BLaER1 (cell line): ENCODE data around the gene GMDS.

Experiments
- H3K27ac ChIP-seq: shearing (Covaris generic); formaldehyde crosslinking; 2 replicates; pipeline ENCODE4 v1.8.1; 2022
- H3K27me3 ChIP-seq: shearing (Covaris generic); formaldehyde crosslinking; 2 replicates; pipeline ENCODE4 v1.8.1; 2022
- H3K36me3 ChIP-seq: shearing (Covaris generic); formaldehyde crosslinking; 2 replicates; pipeline ENCODE4 v1.8.1; 2022
- H3K4me1 ChIP-seq: shearing (Covaris generic); formaldehyde crosslinking; 2 replicates; pipeline ENCODE4 v1.8.1; 2022
- H3K4me2 ChIP-seq: shearing (Covaris generic); formaldehyde crosslinking; 2 replicates; pipeline ENCODE4 v1.8.1; 2022
- H3K4me3 ChIP-seq: shearing (Covaris generic); formaldehyde crosslinking; 2 replicates; pipeline ENCODE4 v1.8.1; 2022
- H3K9ac ChIP-seq: shearing (Covaris generic); formaldehyde crosslinking; 2 replicates; pipeline ENCODE4 v1.8.1; 2022
- H3K9me3 ChIP-seq: shearing (Covaris generic); formaldehyde crosslinking; 2 replicates; pipeline ENCODE4 v1.8.1; 2022
- H4K20me1 ChIP-seq: shearing (Covaris generic); formaldehyde crosslinking; 2 replicates; pipeline ENCODE4 v1.8.1; 2022
- Cebpa-rat ChIP-seq: shearing (Covaris generic); IDR thresholded peaks from 2 replicates; pipeline ENCODE4 v1.8.1; 2022

Gene GMDS

DNA sequence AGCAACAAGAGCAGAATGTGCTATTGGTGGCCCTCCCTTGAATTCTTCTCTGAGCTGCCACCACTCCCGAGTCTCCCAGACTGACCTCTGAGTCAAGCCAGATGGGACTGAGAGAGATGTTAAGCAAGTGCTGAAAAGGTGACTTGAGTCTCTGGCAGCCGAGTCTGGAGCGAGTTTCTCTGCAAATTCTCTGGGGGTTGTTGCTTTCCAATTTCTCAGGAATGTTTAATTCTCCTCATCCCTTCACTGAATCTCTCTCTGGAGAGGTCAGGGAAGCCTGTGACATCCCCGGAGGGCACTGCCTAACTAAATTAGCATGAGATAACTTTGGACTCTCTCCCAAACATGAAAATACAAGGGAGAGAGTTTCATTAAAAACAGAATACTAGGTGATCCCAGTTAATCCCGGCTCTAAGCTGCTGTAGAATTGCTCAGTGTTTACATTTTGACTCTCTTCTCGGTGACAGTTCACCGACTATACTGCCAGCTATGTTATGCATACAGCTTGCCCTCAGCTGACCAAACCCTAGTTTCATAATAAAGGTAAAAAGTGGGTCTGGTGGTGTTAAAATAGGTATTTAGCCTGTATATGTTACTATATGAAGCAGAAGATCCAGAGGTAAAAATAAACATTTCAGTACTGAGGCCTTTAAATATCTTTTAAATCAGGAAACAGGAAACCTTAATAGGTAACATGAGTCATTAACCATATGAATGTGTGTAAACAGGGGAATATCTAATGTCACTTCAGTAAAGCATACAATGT lies 477.7 kb downstream of the GMDS start:
- Histone ChIP-seq H3K27ac (no peak overlapping the region), H3K36me3 (no peaks in the 10 kb centered on the region), H3K9me3 (no peaks in the 10 kb centered on the region), H3K27me3 (no peaks in the 10 kb centered on the region), H3K4me1 (peaks cover 15% of the 10 kb centered on the region), H3K9ac (no peak overlapping the region), H4K20me1 (no peaks in the 10 kb centered on the region), H3K4me2 (no peak overlapping the region), H3K4me3 (no peak overlapping the region)
- no peak for TF ChIP-seq Cebpa-rat

GRCh38 chr6:1766654-1767053 lies 478.8 kb downstream of the GMDS start:
- H3K27ac ChIP-seq: no peak overlapping the region
- no peaks in the 10 kb centered on the region for H3K36me3 ChIP-seq
- no peak for TF ChIP-seq Cebpa-rat
- no peak overlapping the region for H3K9ac ChIP-seq
- H3K4me1 ChIP-seq: peaks cover 15% of the 10 kb centered on the region
- no peaks in the 10 kb centered on the region for H4K20me1 ChIP-seq
- H3K4me2 ChIP-seq: no peak overlapping the region
- no peaks in the 10 kb centered on the region for H3K9me3 ChIP-seq
- no peaks in the 10 kb centered on the region for H3K27me3 ChIP-seq
- H3K4me3 ChIP-seq: no peak overlapping the region

- Histone ChIP-seq H3K27me3 (no peaks in the 10 kb centered on the region), H3K4me2 (no peak overlapping the region), H3K27ac (no peak overlapping the region), H3K9me3 (no peaks in the 10 kb centered on the region), H3K9ac (no peak overlapping the region), H4K20me1 (no peaks in the 10 kb centered on the region), H3K4me3 (no peak overlapping the region), H3K4me1 (peaks cover 12% of the 10 kb centered on the region), H3K36me3 (no peaks in the 10 kb centered on the region)
- TF ChIP-seq Cebpa-rat: no peak
Observed at GRCh38 chr6:1765160-1765903, 480.1 kb downstream of the GMDS start.

DNA sequence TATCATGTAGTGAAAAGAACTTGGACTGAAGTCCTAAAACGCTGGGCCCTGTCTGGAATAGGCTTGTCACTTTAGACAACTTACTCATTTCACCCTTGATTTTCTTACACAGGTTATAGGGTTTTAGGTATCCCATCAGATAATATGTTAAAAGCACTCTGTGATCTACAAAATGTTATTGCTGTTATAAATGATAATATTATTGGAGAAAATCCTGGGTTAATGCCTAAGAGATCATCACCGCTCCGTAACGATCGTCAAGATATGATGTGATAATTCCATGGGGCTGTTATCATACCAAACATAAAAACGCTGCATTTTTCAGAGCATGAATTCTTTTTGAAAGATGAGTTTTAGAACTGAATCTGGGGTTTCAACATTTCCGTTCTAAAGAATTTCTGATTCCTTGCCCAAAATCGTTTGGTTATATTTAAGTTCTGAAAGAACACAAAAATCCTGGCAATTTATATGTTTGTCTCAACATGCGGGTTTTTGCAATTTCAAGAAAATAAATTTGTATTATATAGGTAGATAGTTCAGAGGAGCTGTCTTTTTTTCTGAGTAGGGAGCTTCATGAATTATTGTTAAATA lies 480.9 kb downstream of the GMDS start:
- Histone ChIP-seq H4K20me1 (no peaks in the 10 kb centered on the region), H3K9ac (no peak overlapping the region), H3K36me3 (no peaks in the 10 kb centered on the region), H3K4me1 (peaks cover 10% of the 10 kb centered on the region), H3K4me3 (no peak overlapping the region), H3K4me2 (no peak overlapping the region), H3K27me3 (no peaks in the 10 kb centered on the region), H3K9me3 (no peaks in the 10 kb centered on the region), H3K27ac (no peak overlapping the region)
- TF ChIP-seq Cebpa-rat: no peak

DNA sequence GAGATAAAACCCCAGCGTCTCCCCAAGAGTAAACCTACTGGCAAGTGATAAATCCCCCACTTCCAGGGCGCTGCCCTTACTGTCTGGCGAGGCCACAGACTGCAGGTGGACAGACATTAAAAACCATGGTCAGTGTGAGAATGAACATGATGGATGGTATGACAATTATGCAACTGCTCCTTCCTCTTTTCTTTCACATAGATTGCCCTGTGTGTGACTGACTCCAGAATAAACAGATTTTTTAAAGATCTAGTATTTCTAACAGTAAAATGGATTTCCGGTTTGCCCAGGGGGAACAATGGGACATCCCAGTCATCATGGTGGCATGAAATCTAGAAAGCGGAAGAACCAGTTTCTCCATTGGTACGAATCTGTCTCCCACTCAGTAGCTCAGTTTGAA lies 482.0 kb downstream of the GMDS start:
- Histone ChIP-seq H3K9me3 (no peaks in the 10 kb centered on the region), H3K36me3 (no peaks in the 10 kb centered on the region), H3K4me1 (peaks cover 10% of the 10 kb centered on the region), H3K27ac (no peak overlapping the region), H3K4me2 (no peak overlapping the region), H3K9ac (no peak overlapping the region), H4K20me1 (no peaks in the 10 kb centered on the region), H3K4me3 (no peak overlapping the region), H3K27me3 (no peaks in the 10 kb centered on the region)
- no peak for TF ChIP-seq Cebpa-rat

DNA sequence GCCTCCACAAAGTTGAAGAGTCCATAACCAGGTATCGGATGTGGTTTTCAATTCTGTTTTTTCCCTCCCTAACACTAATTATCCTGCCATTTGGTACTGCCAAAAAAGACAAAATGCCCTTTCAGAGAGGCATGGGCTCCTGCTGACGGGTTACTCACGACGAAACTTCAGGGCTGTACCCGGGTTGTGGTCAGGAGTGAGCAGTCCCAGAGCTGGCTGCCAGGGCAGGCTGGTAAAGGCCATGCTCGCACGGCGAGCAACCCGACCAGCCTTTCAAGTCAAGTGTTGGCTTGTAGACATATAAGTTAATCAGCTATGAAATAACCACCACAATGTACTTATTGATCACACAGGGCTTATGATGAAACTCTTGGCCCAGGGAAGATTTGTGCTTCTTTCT lies 483.2 kb downstream of the GMDS start:
- no peaks in the 10 kb centered on the region for H3K27me3 ChIP-seq
- no peaks in the 10 kb centered on the region for H3K36me3 ChIP-seq
- no peak overlapping the region for H3K9ac ChIP-seq
- no peaks in the 10 kb centered on the region for H3K4me1 ChIP-seq
- no peaks in the 10 kb centered on the region for H3K9me3 ChIP-seq
- TF ChIP-seq Cebpa-rat: no peak
- no peak overlapping the region for H3K4me2 ChIP-seq
- H3K4me3 ChIP-seq: no peak overlapping the region
- no peaks in the 10 kb centered on the region for H4K20me1 ChIP-seq
- no peak overlapping the region for H3K27ac ChIP-seq

GRCh38 chr6:1761477-1761877 lies 483.9 kb downstream of the GMDS start:
- Histone ChIP-seq H3K27ac (no peak overlapping the region), H4K20me1 (no peaks in the 10 kb centered on the region), H3K4me3 (no peak overlapping the region), H3K27me3 (no peaks in the 10 kb centered on the region), H3K9me3 (no peaks in the 10 kb centered on the region), H3K4me2 (no peak overlapping the region), H3K36me3 (no peaks in the 10 kb centered on the region), H3K9ac (no peak overlapping the region), H3K4me1 (no peaks in the 10 kb centered on the region)
- TF ChIP-seq Cebpa-rat: no peak

GRCh38 chr6:1760876-1761275 lies 484.5 kb downstream of the GMDS start:
- Histone ChIP-seq H3K4me2 (no peak overlapping the region), H3K27ac (no peak overlapping the region), H3K4me3 (no peak overlapping the region), H3K27me3 (no peaks in the 10 kb centered on the region), H4K20me1 (no peaks in the 10 kb centered on the region), H3K9me3 (no peaks in the 10 kb centered on the region), H3K9ac (no peak overlapping the region), H3K36me3 (no peaks in the 10 kb centered on the region), H3K4me1 (no peaks in the 10 kb centered on the region)
- TF ChIP-seq Cebpa-rat: no peak

- Histone ChIP-seq H3K9ac (no peak overlapping the region), H3K27me3 (no peaks in the 10 kb centered on the region), H3K4me2 (no peak overlapping the region), H3K4me1 (no peaks in the 10 kb centered on the region), H3K27ac (no peak overlapping the region), H3K9me3 (no peaks in the 10 kb centered on the region), H3K36me3 (no peaks in the 10 kb centered on the region), H3K4me3 (no peak overlapping the region), H4K20me1 (no peaks in the 10 kb centered on the region)
- TF ChIP-seq Cebpa-rat: no peak
Observed at GRCh38 chr6:1759870-1760269, 485.5 kb downstream of the GMDS start.

- no peak overlapping the region for H3K4me2 ChIP-seq
- H3K4me3 ChIP-seq: no peak overlapping the region
- H3K9me3 ChIP-seq: no peaks in the 10 kb centered on the region
- H3K9ac ChIP-seq: no peak overlapping the region
- no peaks in the 10 kb centered on the region for H3K36me3 ChIP-seq
- no peaks in the 10 kb centered on the region for H3K27me3 ChIP-seq
- no peaks in the 10 kb centered on the region for H3K4me1 ChIP-seq
- no peak overlapping the region for H3K27ac ChIP-seq
- no peaks in the 10 kb centered on the region for H4K20me1 ChIP-seq
- no peak for TF ChIP-seq Cebpa-rat
Observed at GRCh38 chr6:1758076-1758679, 487.2 kb downstream of the GMDS start.
